T-helper 1 cell (primary cell): Measurements from ENCODE around the gene CMPK2.
"Not testable (repeated sequence)": the region's sequence is repeated elsewhere in the genome, so short reads cannot be mapped to it uniquely, and the experiment has no call there.

Experiments
- DNase-seq, 5 donors: peaks; one replicate each; pipeline ENCODE4 v3.0.0-alpha.2; 2012 to 2020

Gene CMPK2

GRCh38 chr2:6880200-6880733, 14.6 kb upstream of the CMPK2 start:
- DNase-seq, result peak in 1 of 5 donors; percentile 53

- no peak for DNase-seq
These were observed 13.3 kb upstream of the CMPK2 start for GRCh38 chr2:6879011-6879410.

- no peak for DNase-seq
These were observed 12.8 kb upstream of the CMPK2 start for GRCh38 chr2:6878549-6878948.

GRCh38 chr2:6877402-6878304, 11.9 kb upstream of the CMPK2 start, which contains the start of gene RSAD2:
TSS of gene RSAD2 (plus strand) at chr2:6877777. CDS start at chr2:6877801, 24 bp downstream.
- DNase-seq, result peak in 3 of 5 donors; percentile 9 to 60 (median 10)

GRCh38 chr2:6876309-6876708, 10.6 kb upstream of the CMPK2 start:
- no peak for DNase-seq

GRCh38 chr2:6874032-6874431, 8.3 kb upstream of the CMPK2 start:
- no peak for DNase-seq

GRCh38 chr2:6872394-6872793, 6.7 kb upstream of the CMPK2 start:
- DNase-seq, result no peak

GRCh38 chr2:6866982-6867381, 1.3 kb upstream of the CMPK2 start:
- DNase-seq, result no peak

GRCh38 chr2:6866275-6866671, 566 bp upstream of the CMPK2 start:
- DNase-seq, result peak in 3 of 5 donors; percentile 6 to 31 (median 28)

- peak in 2 of 5 donors; percentile 12 to 23 for DNase-seq
These were observed 773 bp downstream of the CMPK2 start for GRCh38 chr2:6864923-6865345.

- no peak for DNase-seq
These were observed 1.4 kb downstream of the CMPK2 start for GRCh38 chr2:6864231-6864754.

- no peak for DNase-seq
These were observed 1.9 kb downstream of the CMPK2 start for GRCh38 chr2:6863792-6864191.

GRCh38 chr2:6860296-6860695, 5.4 kb downstream of the CMPK2 start:
- no peak for DNase-seq

- DNase-seq, result not testable (repeated sequence)
These were observed 7.2 kb downstream of the CMPK2 start for GRCh38 chr2:6858466-6859027.

GRCh38 chr2:6856548-6856920, 9.2 kb downstream of the CMPK2 start:
- DNase-seq, result no peak

- DNase-seq, result no peak
These were observed 9.7 kb downstream of the CMPK2 start for GRCh38 chr2:6855860-6856547.

- no peak for DNase-seq
These were observed 11.3 kb downstream of the CMPK2 start for GRCh38 chr2:6854416-6854815.

GRCh38 chr2:6852195-6852594, 13.5 kb downstream of the CMPK2 start:
- DNase-seq, result no peak

- no peak for DNase-seq
These were observed 18.6 kb downstream of the CMPK2 start for GRCh38 chr2:6846967-6847681.

- DNase-seq, result no peak
These were observed 19.2 kb downstream of the CMPK2 start for GRCh38 chr2:6846540-6846939.

- DNase-seq, result no peak
These were observed 19.8 kb downstream of the CMPK2 start for GRCh38 chr2:6845903-6846302.

GRCh38 chr2:6845312-6845711, 20.4 kb downstream of the CMPK2 start:
- DNase-seq, result no peak
